GM19397 (cell line): ENCODE results near the gene CEP152.
A peak's percentile ranks its signal among the peaks of the same experiment; 100 is the strongest.
"Not testable (repeated sequence)": the region's sequence is repeated elsewhere in the genome, so short reads cannot be mapped to it uniquely, and the experiment has no call there.

Experiments
- ATAC-seq: cut with Tn5 transposase; IDR thresholded peaks from one replicate; pipeline ENCODE4 v1.9.1; 2021; ENCODE audit warnings: mild to moderate bottlenecking, moderate library complexity; ENCODE audit not compliant: unreplicated experiment

Gene CEP152

GRCh38 chr15:48810414-48811324, at the start of gene CEP152:
Gene CEP152 (minus strand): TSS chr15:48811069. CDS start chr15:48805649, 5,420 bp downstream.
- peak; percentile 98 for ATAC-seq

GRCh38 chr15:48859426-48859825, 48.6 kb upstream of the CEP152 start:
- no peak for ATAC-seq

DNA sequence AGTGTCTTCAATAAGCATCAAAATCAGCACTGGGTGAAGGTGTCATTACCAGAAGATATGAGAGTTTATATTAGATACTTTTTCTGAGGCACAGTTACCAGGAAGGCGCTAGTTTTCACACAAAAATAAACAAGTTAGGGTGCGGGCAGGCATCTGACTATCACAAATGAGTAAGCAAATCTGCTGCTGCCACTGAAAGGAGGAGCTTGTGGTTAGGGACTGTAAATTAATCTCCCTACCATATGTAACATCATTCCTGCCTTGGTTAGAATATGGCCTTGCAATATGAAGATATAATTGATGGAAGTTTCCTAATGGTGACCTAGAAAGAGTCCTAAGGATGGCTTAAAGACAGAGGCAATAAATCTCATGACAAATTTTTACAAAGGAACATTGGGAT, 47.5 kb upstream of the CEP152 start:
- no peak for ATAC-seq

GRCh38 chr15:48856942-48857341, 46.1 kb upstream of the CEP152 start:
- ATAC-seq, result no peak

DNA sequence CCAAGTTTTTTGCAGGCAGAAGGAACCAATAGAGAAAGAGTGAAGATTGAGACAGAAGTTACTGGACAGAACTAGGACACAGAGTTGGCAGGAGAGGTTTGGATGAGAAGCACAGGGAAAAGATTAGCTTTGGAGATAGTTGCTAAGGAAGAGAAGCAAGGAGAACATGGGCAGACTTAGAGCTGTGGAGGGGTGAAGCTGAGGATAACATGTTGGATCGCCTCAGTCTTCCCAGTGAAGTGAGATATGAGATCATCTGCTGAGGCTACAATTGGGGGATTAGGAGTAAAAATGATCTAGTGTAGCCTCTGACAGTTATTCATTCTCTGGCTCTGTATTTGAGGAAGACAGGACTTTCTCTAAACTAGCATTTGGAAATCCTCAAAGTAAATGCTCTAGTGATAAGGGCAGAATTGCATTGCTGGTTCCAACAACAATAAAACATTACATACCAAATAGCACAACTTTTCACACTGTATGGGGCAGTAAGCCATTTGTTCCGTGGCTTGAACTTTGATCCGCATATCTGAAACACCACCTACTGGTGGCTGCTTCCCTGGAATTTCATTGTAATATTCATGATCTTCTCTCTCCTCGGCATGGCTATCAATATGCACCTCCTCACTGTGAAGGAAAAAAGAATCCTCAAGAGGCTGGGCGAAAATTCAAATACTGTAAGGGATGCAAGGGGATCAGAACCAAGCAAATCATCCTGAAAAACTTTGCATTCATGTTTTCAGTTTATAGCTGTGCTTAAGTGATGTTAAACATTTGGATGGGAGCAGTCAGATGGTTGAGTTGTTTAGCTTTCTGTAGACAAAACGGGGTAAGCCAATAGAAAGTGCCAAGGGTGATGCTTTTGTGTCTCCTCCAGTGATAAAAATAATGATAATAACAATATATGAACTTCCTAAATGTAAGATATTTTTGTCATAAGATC, 44.9 kb upstream of the CEP152 start:
- no peak for ATAC-seq

GRCh38 chr15:48854434-48854833, 43.6 kb upstream of the CEP152 start:
- ATAC-seq, result not testable (repeated sequence)

DNA sequence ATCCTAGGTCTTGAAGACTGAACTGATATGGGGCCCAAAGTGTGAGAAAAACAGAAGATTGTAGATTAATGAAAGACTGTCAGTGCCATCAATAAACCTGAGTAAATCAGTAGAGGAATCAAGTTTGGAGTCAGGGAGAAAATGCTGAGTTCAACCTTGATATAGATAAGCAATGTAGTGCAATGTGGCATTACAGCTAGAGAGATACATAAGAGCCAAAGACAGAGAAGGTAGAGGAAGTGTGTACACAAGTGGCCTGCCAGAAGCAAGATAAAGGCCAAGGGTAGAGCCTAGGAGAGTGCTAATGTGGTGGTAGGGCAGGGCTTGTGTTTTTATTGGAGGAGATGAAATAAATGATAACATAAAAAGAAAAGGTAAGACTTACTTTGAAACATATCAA, 41.1 kb upstream of the CEP152 start:
- ATAC-seq, result no peak

DNA sequence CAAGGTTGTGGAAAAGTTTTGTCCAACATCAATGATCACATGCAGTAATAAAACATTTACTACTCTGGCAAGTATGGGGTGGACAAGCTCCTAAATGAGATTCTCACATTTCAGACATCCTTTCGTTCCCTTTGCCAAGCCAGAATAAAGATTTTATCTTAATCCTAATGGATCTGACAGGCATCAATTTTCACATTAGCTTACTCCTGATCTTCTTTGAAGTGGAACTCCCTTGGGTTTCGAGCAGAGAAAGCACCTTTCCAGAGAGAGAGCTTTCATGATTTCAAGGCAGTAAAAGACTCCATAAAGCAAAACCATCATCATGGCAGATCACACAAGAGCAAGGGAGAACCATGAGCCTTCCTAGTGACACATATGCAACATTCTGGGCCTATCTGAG, 39.8 kb upstream of the CEP152 start:
- no peak for ATAC-seq

DNA sequence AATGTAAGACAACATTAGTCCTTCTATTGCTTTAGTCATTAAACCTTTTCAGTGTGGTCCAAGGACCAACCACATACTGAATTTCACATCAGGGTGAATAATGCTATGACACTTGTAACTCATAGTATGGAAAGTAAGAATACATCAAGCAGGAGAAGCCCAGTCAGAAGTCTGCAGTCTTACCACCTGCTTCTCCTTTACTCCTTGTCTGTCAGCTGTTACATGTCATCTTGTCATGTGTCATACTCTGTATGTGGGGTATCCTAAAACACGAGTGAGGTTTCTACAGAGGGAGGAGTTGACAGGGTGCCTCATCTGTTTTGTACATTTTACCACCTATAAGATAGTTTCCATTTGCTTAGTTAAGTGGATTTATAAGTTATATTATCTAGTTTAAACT, 34.3 kb upstream of the CEP152 start:
- ATAC-seq, result no peak

DNA sequence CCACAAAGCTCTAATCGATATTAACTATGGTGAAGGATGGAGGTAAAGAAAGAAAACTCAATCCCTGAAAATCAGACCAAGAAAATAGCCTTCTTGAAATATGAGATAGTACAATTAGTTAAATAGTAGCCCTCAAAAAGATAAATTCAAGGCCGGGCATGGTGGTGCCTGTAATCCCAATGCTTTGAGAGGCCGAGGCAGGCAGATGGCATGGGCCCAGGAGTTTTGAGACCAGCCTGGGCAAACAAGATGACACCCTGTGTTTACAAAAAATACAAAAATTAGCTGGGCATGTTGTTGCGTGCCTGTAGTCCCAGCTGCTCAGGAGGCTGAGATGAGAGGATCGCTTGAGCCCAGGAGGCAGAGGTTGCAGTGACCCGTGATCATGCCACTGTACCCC, 31.6 kb upstream of the CEP152 start:
- no peak for ATAC-seq

DNA sequence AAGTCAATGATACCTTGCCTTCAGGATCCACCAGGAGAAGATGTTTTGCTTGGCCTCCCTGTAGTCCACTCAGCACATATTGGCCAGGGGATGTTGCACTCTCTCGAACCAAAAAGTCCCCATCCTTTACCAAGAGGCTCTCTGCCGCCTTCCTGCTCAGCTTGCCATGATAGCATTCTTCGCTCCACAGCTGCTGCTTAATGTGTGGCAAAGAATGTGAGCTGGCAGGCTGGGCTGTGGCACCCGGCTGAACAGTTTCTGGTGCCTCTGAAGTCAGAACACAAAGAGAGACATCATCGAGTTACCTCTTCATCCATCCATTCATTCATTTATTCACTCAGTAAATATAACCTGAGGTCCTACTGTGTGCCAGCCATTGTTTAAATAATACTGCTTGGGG, 23.9 kb upstream of the CEP152 start:
- no peak for ATAC-seq

DNA sequence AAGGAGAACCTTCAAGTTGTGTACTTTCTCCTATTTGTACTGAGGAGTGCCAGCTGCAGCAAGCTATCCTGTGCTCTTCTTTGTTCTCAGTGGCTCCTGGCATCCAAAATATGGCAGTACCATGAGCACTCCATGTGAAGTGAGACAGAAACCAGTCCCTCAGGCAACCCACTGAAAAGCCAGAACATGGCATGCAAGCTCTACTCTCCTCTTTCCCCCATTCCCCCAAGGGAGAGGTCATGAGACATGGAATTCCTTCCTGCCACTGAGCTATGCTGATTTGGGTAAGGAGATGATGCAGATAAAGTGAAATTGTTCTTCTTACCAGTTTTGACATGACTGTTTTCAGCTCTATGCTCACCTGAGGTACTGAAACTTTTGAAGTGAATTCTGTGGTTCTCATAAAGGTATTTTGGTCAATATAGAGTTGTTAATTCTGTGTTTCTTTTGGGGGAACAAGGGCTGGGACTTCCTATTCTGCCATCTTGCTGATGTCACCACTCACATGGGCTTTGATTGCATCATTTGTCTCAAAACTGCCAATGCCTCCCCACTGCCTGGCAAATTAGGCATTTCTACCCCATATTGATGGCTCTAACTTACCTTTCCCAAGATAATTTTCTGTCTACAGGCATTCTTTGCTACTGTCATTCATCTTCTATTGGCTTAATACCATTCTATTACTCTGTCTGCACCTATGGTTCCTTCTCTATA, 22.8 kb upstream of the CEP152 start:
- no peak for ATAC-seq

GRCh38 chr15:48832648-48833047, 21.8 kb upstream of the CEP152 start:
- no peak for ATAC-seq

DNA sequence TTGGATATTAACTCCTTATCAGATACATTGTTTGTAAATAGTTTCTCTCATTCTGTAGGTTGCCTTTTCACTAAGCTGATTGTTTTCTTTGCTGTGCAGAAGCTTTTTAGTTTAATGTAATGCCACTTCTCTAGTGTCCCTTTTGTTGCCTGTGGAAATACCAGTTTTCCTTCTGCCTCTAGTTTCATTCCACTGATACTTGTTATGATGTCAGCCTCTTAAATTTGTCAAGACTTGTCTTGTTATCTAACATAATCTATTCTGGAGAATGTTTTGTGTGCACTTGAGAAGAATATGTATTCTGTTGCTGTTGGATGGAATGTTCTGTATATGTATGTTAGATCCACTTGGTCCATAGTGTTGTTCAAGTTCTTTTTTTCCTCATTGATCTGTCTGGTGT, 18.0 kb upstream of the CEP152 start:
- no peak for ATAC-seq

DNA sequence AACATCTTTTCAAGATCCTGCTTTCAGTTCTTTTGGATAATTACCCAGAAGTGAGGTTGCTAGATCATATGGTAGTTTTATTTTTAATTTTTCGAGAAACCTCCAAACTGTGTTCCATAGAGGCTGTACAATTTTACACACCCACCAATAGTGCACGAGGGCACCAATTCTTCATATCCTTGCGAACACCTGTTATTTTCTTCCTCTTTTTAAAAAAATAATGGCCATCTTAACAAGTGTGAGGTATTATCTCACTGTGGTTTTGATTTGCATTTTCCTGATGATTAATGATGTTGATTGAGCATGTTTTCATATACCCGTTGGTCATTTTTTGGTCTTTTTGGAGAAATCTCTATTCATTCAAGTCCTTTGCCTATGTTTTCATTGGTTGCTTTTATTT, 17.6 kb upstream of the CEP152 start:
- no peak for ATAC-seq

GRCh38 chr15:48825075-48825474, 14.2 kb upstream of the CEP152 start:
- no peak for ATAC-seq

DNA sequence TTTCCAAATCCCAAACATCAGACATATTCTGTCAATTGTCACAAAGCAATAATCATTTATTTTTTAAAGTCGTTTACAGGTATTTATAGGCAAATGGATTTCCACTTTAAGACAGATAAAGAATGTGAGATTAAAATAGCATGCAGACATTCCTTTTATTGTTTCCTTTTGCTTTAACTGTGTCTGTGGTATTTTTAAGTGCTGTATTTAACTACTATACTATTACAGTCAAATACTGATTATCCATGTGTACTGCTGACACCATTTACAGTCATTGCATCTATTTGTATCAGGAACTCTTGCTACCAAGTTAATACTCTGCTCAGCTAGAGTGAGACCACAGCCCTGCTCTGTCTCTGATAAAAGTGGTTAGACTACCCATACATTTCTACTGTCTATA, 12.8 kb upstream of the CEP152 start:
- ATAC-seq, result no peak

DNA sequence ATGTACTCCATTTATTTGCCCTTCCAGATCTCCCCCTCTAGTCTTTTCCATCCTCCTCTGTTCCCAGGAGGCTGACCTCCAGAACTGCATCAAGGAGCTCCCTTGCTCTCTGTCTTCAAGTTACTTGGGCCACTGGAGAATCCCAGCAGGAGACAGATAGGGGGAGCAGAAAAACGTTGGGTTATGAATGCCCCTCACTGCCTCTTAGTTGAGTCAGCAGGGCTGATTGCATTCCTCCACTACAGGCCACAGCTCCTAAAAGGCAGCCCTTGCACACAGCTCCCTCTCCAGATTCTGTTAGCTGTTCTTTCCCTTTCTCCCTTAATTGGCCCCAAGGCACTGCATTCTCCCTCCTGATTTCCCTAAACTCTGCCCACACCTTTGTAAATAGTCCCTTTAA, 12.4 kb upstream of the CEP152 start:
- no peak for ATAC-seq

GRCh38 chr15:48814286-48814685, 3.4 kb upstream of the CEP152 start:
- no peak for ATAC-seq

DNA sequence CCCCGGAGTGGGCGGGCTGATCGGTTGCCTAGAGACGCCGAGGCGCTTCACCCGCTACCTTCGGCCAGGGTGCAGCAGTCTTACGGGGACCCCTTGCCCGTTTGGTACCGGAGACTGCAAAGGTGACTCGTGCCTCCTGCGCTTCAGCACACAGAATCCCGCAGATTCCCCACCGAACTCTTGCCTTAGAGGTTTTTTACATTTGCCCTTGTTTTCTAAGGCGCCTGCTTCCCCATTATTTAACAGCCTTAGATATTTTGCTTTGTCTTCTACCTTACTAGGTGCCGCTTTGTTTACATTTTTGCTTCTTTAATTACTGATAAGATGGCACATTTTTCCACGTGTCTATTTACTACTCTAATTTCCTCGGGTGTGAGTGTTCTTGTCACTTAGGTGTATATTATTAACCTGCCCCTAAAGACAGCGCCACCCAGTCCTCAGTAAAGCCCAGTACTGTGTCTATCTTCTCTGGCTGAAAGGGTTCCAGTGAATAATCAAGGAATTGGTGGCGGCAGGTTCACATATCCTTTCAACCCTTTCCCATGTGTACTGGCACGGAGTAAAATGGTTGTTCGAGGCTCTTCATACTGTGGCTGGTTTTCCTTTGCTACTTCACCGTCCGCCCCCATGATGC, 573 bp upstream of the CEP152 start:
- no peak for ATAC-seq

GRCh38 chr15:48806151-48806550, 4.7 kb downstream of the CEP152 start:
- no peak for ATAC-seq
